Astrocyte of the hippocampus (primary cell): ENCODE results near the gene GALNT10.
"Not testable (repeated sequence)": the region's sequence is repeated elsewhere in the genome, so short reads cannot be mapped to it uniquely, and the experiment has no call there.

ENCODE experiments used
- DNase-seq: peaks from one replicate; pipeline ENCODE4 v3.0.0; 2011; ENCODE audit warnings: low read depth, low spot score

GALNT10 gene

GRCh38 chr5:154190595-154191304 is at the start of gene GALNT10:
Gene GALNT10 (plus strand): TSS chr5:154190733. CDS start chr5:154190867, 134 bp downstream.
- DNase-seq: peak; percentile 90

DNA sequence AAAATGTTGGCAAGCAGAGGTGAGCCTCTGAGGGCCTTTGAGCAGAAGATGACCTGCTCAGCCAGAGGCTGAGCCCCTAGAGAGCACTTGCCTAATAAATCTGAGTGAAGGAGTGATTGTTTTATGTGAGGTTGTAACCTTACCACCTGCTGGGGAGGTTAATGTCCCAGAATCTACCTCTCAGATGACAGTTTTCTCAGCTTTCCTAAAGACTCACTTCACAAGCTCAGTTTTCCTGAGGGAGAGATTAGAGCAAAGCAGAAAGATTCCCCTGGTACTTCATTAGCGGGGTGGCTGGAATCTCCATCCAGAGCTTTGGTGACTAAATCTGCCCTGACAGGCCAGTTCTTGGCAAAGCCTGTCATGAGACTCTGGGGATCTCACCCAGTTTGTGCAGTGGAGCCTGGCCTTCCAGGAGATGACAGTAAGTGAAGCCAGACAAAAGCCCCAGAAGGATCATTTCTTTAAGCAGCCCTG is 48.8 kb upstream of the GALNT10 start:
- DNase-seq: peak; percentile 16

DNA sequence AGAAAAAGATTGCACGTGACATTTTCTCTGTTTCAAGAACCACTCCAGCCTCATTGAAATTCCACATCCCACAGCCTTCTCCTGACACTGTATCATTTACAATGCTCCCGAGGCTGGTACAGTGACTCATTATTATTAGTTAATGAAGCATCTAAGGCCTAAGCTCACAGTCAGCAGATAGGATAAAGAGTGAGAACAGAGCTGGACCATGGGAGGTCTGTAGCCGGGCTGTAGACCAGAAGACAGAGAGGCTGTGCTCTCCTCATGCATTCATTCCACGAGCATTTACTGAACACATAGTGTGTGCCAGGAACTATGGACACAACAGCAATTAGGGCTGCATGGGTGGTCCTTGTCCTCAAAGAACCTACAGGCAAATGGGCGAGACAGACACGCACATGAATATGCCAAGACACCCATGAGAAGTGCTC is 47.3 kb upstream of the GALNT10 start:
- DNase-seq: peak; percentile 69

DNA sequence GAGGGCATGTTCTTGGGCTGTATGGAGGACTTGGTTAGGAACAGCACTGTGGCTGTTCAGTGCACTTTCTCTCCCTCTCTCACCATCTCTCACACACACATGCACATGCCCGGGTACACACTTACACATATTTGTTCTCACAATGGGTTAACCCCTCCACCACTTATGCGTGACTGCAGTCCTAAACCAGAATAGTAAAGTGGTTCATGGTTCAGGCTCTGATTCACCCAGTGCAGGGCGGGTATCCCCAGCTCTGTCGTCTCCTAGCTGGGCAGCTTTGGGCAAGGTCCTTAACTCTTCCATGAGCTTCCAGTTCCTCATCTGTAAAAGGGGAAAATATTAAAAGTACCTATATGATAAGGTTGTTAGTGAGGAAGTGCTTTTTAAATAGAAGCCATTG is 45.3 kb upstream of the GALNT10 start:
- DNase-seq: no peak

- no peak for DNase-seq
These were observed 44.1 kb upstream of the GALNT10 start for GRCh38 chr5:154146409-154146808.

DNA sequence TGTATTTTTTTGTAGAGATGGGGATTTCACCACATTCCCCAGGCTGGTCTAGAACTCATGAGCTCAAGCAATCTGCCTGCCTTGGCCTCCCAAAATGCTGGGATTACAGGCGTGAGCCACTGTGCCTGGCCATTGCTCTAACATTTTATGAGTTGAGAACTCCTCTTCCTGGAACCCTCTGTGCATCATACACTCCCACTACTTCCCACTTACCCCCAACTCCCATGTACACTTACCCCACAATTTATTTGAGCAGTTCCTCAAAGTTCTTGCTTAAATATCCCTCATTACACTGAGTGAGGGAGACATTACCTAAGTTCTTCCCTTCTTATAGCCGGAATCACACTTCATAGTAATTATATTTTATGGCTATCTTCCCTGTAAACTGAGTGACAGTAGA is 42.9 kb upstream of the GALNT10 start:
- no peak for DNase-seq

- DNase-seq: not testable (repeated sequence)
These were observed 40.1 kb upstream of the GALNT10 start for GRCh38 chr5:154150471-154150870.

DNA sequence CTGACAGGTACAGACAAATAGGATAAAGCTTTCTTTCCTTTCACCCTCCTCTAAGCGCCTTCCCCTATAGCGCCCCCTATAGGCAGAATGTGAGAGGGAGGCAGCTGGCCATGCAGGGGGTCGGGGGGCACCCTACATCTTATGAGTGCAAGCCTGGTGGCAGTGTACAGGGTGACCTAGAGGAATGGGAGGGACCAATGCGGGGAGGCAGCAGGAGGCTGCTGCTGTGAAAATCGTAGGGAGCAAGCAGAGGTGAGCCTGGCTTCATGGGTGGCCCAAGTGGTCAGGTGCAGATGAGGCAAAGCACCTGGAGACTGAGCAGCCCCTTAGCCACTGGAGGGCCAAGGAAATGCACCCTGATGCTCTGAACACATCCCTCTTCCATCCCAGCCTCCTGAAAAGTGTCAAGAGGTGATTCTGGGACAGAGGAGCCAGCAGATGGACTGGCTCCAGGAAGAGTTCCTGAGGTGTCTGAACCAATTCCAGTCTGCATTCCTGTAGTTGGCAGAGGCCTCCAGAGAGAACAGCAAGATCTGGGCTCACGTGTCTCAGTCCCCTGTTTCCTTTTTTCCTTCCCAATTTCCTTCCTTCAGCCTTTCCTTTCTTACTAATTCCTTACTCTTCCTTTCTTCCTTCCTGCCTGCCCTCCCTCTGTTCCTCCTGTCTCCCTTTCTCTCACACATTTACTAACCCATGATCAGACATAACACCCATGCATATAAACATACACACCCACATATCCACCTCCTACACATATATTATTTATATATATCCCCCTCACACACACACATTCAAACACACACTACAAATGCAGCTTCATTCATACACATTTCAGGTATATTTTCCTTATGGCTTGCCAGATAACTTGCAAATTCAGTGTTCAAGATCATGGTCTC is 32.8 kb upstream of the GALNT10 start:
- DNase-seq: peak; percentile 57

GRCh38 chr5:154158379-154158737 is 32.2 kb upstream of the GALNT10 start:
- no peak for DNase-seq

- DNase-seq: peak; percentile 58
These were observed 31.2 kb upstream of the GALNT10 start for GRCh38 chr5:154159343-154159742.

GRCh38 chr5:154162539-154163151 is 27.9 kb upstream of the GALNT10 start:
- no peak for DNase-seq

DNA sequence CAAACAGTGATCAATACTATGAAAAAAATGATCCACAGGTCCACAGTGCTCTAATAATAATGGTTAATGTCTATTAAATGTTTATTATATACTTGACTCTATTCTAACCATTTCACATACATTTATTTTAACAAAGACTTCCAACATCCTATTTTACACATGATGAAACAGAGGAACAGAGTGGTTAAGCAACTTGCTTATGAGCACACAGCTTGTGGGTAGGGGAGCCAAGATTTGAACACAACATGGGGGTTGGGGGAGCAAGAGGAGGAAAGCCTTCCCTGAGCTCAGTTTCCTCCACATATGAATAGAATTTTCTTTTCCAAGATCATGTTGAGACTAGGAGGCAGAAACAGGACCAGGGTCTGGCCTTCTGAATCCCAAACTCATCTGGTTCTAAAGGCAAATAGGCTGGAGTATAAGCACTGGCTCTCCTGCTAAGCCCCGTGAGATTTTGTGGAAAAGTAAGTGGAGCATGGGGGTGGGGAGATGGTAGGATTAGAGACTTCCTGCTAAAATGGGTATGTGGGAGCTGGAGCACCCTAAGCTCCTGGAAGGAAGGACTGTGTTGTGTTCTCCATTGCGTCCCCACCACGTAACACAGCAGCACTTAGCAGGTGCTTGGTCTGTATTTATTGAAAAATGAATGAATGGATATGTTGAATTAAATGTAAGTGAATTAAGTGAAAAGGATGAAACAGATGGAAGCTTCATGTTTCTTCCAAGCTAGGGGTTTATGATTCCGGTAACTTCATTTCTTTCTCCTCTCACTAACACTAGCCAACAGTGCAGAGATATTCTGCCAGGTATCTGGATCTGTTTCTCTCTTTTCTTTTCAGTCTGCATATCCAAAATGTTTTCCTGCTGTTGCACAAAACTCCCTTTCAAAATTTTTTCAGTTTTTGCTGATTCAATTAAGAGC is 26.9 kb upstream of the GALNT10 start:
- no peak for DNase-seq

GRCh38 chr5:154164249-154164581 is 26.3 kb upstream of the GALNT10 start:
- no peak for DNase-seq

- no peak for DNase-seq
These were observed 24.6 kb upstream of the GALNT10 start for GRCh38 chr5:154165886-154166285.

GRCh38 chr5:154166901-154167791 is 23.4 kb upstream of the GALNT10 start:
- DNase-seq: no peak

GRCh38 chr5:154168395-154168794 is 22.1 kb upstream of the GALNT10 start:
- no peak for DNase-seq

DNA sequence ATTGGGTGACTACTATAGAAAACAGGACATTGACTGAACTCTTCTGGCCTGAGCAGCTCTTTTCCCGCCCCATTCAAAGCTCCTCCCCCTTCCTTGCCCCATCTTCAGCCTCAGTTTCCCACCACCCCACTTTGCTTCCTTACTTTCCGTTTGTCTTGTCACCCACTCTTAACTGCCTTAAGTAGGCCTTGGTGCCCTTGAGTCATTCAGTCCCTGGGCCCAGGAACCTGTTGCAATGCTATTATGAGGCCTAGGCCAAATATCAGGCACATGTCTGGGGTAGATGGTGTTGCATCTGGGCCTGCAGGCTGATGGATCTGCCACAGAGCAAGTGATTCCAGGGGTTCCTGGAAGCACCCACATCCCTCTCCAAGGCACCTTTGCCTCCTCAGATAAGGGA is 17.7 kb upstream of the GALNT10 start:
- no peak for DNase-seq

DNA sequence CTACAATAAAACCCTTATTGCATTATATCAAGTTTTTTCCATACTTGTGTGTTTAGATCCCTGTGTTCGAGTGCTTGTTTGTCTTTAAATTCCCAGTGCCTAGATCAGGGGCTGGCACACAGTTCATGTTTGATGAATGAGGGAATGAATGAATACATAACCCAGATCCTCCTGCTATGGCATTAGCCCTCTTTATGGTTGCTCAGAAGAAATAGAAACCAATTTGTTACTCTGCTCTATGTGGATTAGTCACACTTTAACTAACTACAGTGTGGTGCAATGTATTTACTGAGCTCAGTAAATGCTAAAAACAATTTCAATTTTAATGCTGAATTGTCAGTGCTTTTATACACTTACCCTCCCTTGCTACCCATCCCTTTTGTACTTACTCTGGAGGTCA is 16.4 kb upstream of the GALNT10 start:
- no peak for DNase-seq

GRCh38 chr5:154176181-154176580 is 14.4 kb upstream of the GALNT10 start:
- peak; percentile 80 for DNase-seq

GRCh38 chr5:154178661-154179060 is 11.9 kb upstream of the GALNT10 start:
- DNase-seq: no peak
